Effector memory CD4-positive, alpha-beta T cell (primary cell): ENCODE data around the gene HFE.

ENCODE experiments used
- DNase-seq, 3 donors: peaks; one replicate each; pipeline ENCODE4 v3.0.0-alpha.2; 2020
- H3K27ac ChIP-seq: 2 replicates; pipeline ENCODE4 v1.7.0; 2013; ENCODE audit warnings: mild to moderate bottlenecking, low read length, moderate library complexity; ENCODE audit not compliant: insufficient read depth, poor library complexity, severe bottlenecking
- H3K27me3 ChIP-seq: replicated peaks from 2 replicates; pipeline ENCODE4 v1.7.0; 2013; ENCODE audit warnings: mild to moderate bottlenecking, low read length; ENCODE audit not compliant: insufficient read depth, control insufficient read depth, poor library complexity, severe bottlenecking
- H3K36me3 ChIP-seq: 2 replicates; pipeline ENCODE4 v1.7.0; 2013; ENCODE audit warnings: mild to moderate bottlenecking, low read length, moderate library complexity; ENCODE audit not compliant: control insufficient read depth, insufficient read depth
- H3K4me1 ChIP-seq: 2 replicates; pipeline ENCODE4 v1.7.0; 2013; ENCODE audit warnings: low read length, mild to moderate bottlenecking; ENCODE audit not compliant: control insufficient read depth, insufficient read depth, poor library complexity, severe bottlenecking
- H3K4me3 ChIP-seq: 2 replicates; pipeline ENCODE4 v1.7.0; 2013; ENCODE audit warnings: low read length, low read depth, mild to moderate bottlenecking; ENCODE audit not compliant: insufficient read depth, poor library complexity, severe bottlenecking
- H3K9me3 ChIP-seq: 2 replicates; pipeline ENCODE4 v1.7.0; 2013; ENCODE audit warnings: mild to moderate bottlenecking, low read length, moderate library complexity; ENCODE audit not compliant: control insufficient read depth

HFE gene

GRCh38 chr6:26088344-26088743 is 1.1 kb downstream of the HFE start:
- Histone ChIP-seq H3K4me3 (no peak overlapping the region), H3K36me3 (no peaks in the 10 kb centered on the region), H3K9me3 (no peaks in the 10 kb centered on the region), H3K27ac (no peak overlapping the region), H3K27me3 (no peaks in the 10 kb centered on the region), H3K4me1 (peaks cover 21% of the 10 kb centered on the region)
- DNase-seq, result no peak

- Histone ChIP-seq H3K27me3 (no peaks in the 10 kb centered on the region), H3K4me1 (peaks cover 21% of the 10 kb centered on the region), H3K9me3 (no peaks in the 10 kb centered on the region), H3K36me3 (no peaks in the 10 kb centered on the region), H3K4me3 (no peak overlapping the region), H3K27ac (no peak overlapping the region)
- DNase-seq, result no peak
Measured at GRCh38 chr6:26089272-26089671, 2.0 kb downstream of the HFE start.

GRCh38 chr6:26092443-26092842 is 5.2 kb downstream of the HFE start:
- Histone ChIP-seq H3K4me1 (peaks cover 8% of the 10 kb centered on the region), H3K4me3 (no peak overlapping the region), H3K36me3 (no peaks in the 10 kb centered on the region), H3K27ac (no peak overlapping the region), H3K27me3 (no peaks in the 10 kb centered on the region), H3K9me3 (no peaks in the 10 kb centered on the region)
- DNase-seq, result no peak

- Histone ChIP-seq H3K4me3 (no peak overlapping the region), H3K27ac (no peak overlapping the region), H3K4me1 (no peaks in the 10 kb centered on the region), H3K27me3 (no peaks in the 10 kb centered on the region), H3K36me3 (no peaks in the 10 kb centered on the region), H3K9me3 (no peaks in the 10 kb centered on the region)
- no peak for DNase-seq
Measured at GRCh38 chr6:26094036-26094435, 6.8 kb downstream of the HFE start.

- no peak overlapping the region for H3K4me3 ChIP-seq
- H3K27me3 ChIP-seq, result no peaks in the 10 kb centered on the region
- DNase-seq, result peak; percentile 31 to 61 (median 36)
- no peaks in the 10 kb centered on the region for H3K4me1 ChIP-seq
- no peaks in the 10 kb centered on the region for H3K36me3 ChIP-seq
- H3K9me3 ChIP-seq, result no peaks in the 10 kb centered on the region
- no peak overlapping the region for H3K27ac ChIP-seq
Measured at GRCh38 chr6:26097268-26097875, 10.1 kb downstream of the HFE start.

GRCh38 chr6:26103141-26103769 is 16.0 kb downstream of the HFE start:
- no peak overlapping the region for H3K4me3 ChIP-seq
- H3K27me3 ChIP-seq, result no peaks in the 10 kb centered on the region
- H3K9me3 ChIP-seq, result no peaks in the 10 kb centered on the region
- DNase-seq, result no peak
- peaks cover 9% of the 10 kb centered on the region for H3K4me1 ChIP-seq
- H3K27ac ChIP-seq, result peak overlapping the region; percentile 83
- no peaks in the 10 kb centered on the region for H3K36me3 ChIP-seq

- Histone ChIP-seq H3K36me3 (no peaks in the 10 kb centered on the region), H3K9me3 (no peaks in the 10 kb centered on the region), H3K27ac (peak overlapping the region; percentile 83), H3K27me3 (no peaks in the 10 kb centered on the region), H3K4me3 (peak overlapping the region; percentile 55), H3K4me1 (peaks cover 9% of the 10 kb centered on the region)
- DNase-seq, result peak; percentile 82 to 85 (median 83)
Measured at GRCh38 chr6:26103770-26104456, 16.7 kb downstream of the HFE start.

GRCh38 chr6:26104457-26105108 is 17.4 kb downstream of the HFE start:
- DNase-seq, result no peak

GRCh38 chr6:26105109-26105730 is 18.0 kb downstream of the HFE start:
- Histone ChIP-seq H3K36me3 (no peaks in the 10 kb centered on the region), H3K4me3 (no peak overlapping the region), H3K4me1 (peaks cover 9% of the 10 kb centered on the region), H3K27me3 (no peaks in the 10 kb centered on the region), H3K27ac (no peak overlapping the region), H3K9me3 (no peaks in the 10 kb centered on the region)
- no peak for DNase-seq

More at GRCh38 chr6:26104457-26105108, 17.4 kb downstream of the HFE start:
- H3K9me3 ChIP-seq, result no peaks in the 10 kb centered on the region
- H3K27me3 ChIP-seq, result no peaks in the 10 kb centered on the region
- peaks cover 9% of the 10 kb centered on the region for H3K4me1 ChIP-seq
- no peaks in the 10 kb centered on the region for H3K36me3 ChIP-seq
- peak overlapping the region; percentile 55 for H3K4me3 ChIP-seq
- peak overlapping the region; percentile 83 for H3K27ac ChIP-seq
